ENCODE measurements around the gene NUP62CL.
"Not testable (repeated sequence)": the region's sequence is repeated elsewhere in the genome, so short reads cannot be mapped to it uniquely, and the experiment has no call there.

NUP62CL gene

GRCh38 chrX:107205770-107206696 lies at the start of gene NUP62CL, which contains the start of gene DNAAF6:
TSS of gene NUP62CL (minus strand) at chrX:107206433. CDS start at chrX:107175146, 31,287 bp downstream.
TSS of gene DNAAF6 (plus strand) at chrX:107206611. CDS start at chrX:107212876, 6,265 bp downstream.
- peak; percentile 93 to 95 for ATAC-seq

GRCh38 chrX:107228486-107228819 lies 22.2 kb upstream of the NUP62CL start:
- ATAC-seq = no peak

- no peak for ATAC-seq
These were observed 21.7 kb upstream of the NUP62CL start for GRCh38 chrX:107227780-107228485.

- no peak for ATAC-seq
These were observed 20.5 kb upstream of the NUP62CL start for GRCh38 chrX:107226757-107227156.

GRCh38 chrX:107213477-107213876 lies 7.2 kb upstream of the NUP62CL start:
- no peak for ATAC-seq

- no peak for ATAC-seq
These were observed 1.7 kb upstream of the NUP62CL start for GRCh38 chrX:107207943-107208342.

GRCh38 chrX:107207089-107207488 lies 856 bp upstream of the NUP62CL start:
- ATAC-seq = no peak

GRCh38 chrX:107206697-107207065 lies 448 bp upstream of the NUP62CL start:
- no peak for ATAC-seq

- no peak for ATAC-seq
These were observed 2.1 kb downstream of the NUP62CL start for GRCh38 chrX:107204068-107204605.

GRCh38 chrX:107199491-107199890 lies 6.7 kb downstream of the NUP62CL start:
- no peak for ATAC-seq

GRCh38 chrX:107198074-107198473 lies 8.2 kb downstream of the NUP62CL start:
- ATAC-seq = not testable (repeated sequence)

- ATAC-seq = no peak
These were observed 8.9 kb downstream of the NUP62CL start for GRCh38 chrX:107197319-107197718.

- no peak for ATAC-seq
These were observed 34.7 kb downstream of the NUP62CL start for GRCh38 chrX:107171369-107172102.

- no peak for ATAC-seq
These were observed 37.5 kb downstream of the NUP62CL start for GRCh38 chrX:107168712-107169111.

- ATAC-seq = no peak
These were observed 38.0 kb downstream of the NUP62CL start for GRCh38 chrX:107168257-107168656.

GRCh38 chrX:107167163-107167921 lies 38.9 kb downstream of the NUP62CL start:
- no peak for ATAC-seq

GRCh38 chrX:107157618-107158017 lies 48.6 kb downstream of the NUP62CL start:
- not testable (repeated sequence) for ATAC-seq

- not testable (repeated sequence) for ATAC-seq
These were observed 50.4 kb downstream of the NUP62CL start for GRCh38 chrX:107155621-107156430.

GRCh38 chrX:107154787-107155620 lies 51.2 kb downstream of the NUP62CL start:
- ATAC-seq = peak; percentile 35 to 74

- ATAC-seq = no peak
These were observed 53.2 kb downstream of the NUP62CL start for GRCh38 chrX:107153005-107153404.

Measured in activated CD4-positive, CD25-positive, alpha-beta regulatory T cell treated with anti-CD3 and anti-CD28 coated beads, Interleukin-2, amount 50 U/mL, for 24 hours (primary cell).